H9 (cell line): ENCODE measurements around the gene AP1S3. TPM values are rescaled to one million over a fixed set of nuclear protein-coding genes. Genes with fewer than 3 reads are reported as not detected.

Experiments used
- DNase-seq: peaks from one replicate; pipeline ENCODE4 v3.0.0-alpha.2; 2017
- H2AFZ ChIP-seq: one replicate; pipeline ENCODE4 v1.6.1; 2013; ENCODE audit warnings: mild to moderate bottlenecking, low read length, control low read depth, moderate library complexity
- H2AK5ac ChIP-seq: 2 replicates; pipeline ENCODE4 v1.6.1; 2013; ENCODE audit warnings: low read length, control low read depth, mixed read lengths; ENCODE audit not compliant: insufficient read length
- H2BK120ac ChIP-seq: one replicate; pipeline ENCODE4 v1.6.1; 2013; ENCODE audit warnings: low read depth, mild to moderate bottlenecking, low read length, control low read depth, inconsistent platforms; ENCODE audit not compliant: poor library complexity, severe bottlenecking
- H2BK12ac ChIP-seq: 2 replicates; pipeline ENCODE4 v1.6.1; 2013; ENCODE audit warnings: low read length, control low read depth, mixed read lengths, low read depth; ENCODE audit not compliant: insufficient read length
- H2BK15ac ChIP-seq: 2 replicates; pipeline ENCODE4 v1.6.1; 2013; ENCODE audit warnings: low read depth, low read length, control low read depth
- H2BK20ac ChIP-seq: one replicate; pipeline ENCODE4 v1.6.1; 2013; ENCODE audit warnings: low read depth, mild to moderate bottlenecking, low read length, control low read depth, inconsistent platforms; ENCODE audit not compliant: poor library complexity, severe bottlenecking
- H2BK5ac ChIP-seq: 2 replicates; pipeline ENCODE4 v1.6.1; 2013; ENCODE audit warnings: low read length, control low read depth, mixed read lengths; ENCODE audit not compliant: insufficient read length
- H3K14ac ChIP-seq: 2 replicates; pipeline ENCODE4 v1.6.1; 2013; ENCODE audit warnings: low read length, control low read depth; ENCODE audit not compliant: insufficient read depth
- H3K18ac ChIP-seq: 2 replicates; pipeline ENCODE4 v1.6.1; 2013; ENCODE audit warnings: low read depth, mild to moderate bottlenecking, mixed read lengths, low read length, control low read depth; ENCODE audit not compliant: insufficient read length
- H3K23ac ChIP-seq: 2 replicates; pipeline ENCODE4 v1.6.1; 2013; ENCODE audit warnings: low read length, control low read depth, mixed read lengths, low read depth; ENCODE audit not compliant: insufficient read length
- H3K23me2 ChIP-seq: 2 replicates; pipeline ENCODE4 v1.6.1; 2013; ENCODE audit warnings: low read depth, mild to moderate bottlenecking, mixed read lengths, low read length, control low read depth; ENCODE audit not compliant: insufficient read length, poor library complexity, severe bottlenecking
- H3K27ac ChIP-seq: 2 replicates; pipeline ENCODE4 v1.5.1; 2013; ENCODE audit warnings: low read length, control low read depth, mixed read lengths, low read depth; ENCODE audit not compliant: insufficient read length
- H3K27me3 ChIP-seq: 2 replicates; pipeline ENCODE4 v1.6.1; 2013; ENCODE audit warnings: low read length, control low read depth, inconsistent platforms; ENCODE audit not compliant: insufficient read depth
- H3K4ac ChIP-seq: 2 replicates; pipeline ENCODE4 v1.6.1; 2013; ENCODE audit warnings: low read depth, mild to moderate bottlenecking, control low read depth, inconsistent platforms, low read length, moderate library complexity
- H3K4me1 ChIP-seq: 2 replicates; pipeline ENCODE4 v1.6.1; 2013; ENCODE audit warnings: low read length, control low read depth, inconsistent platforms; ENCODE audit not compliant: insufficient read depth
- H3K4me2 ChIP-seq: 2 replicates; pipeline ENCODE4 v1.6.1; 2013; ENCODE audit warnings: low read length, control low read depth, mixed read lengths; ENCODE audit not compliant: insufficient read length, insufficient read depth
- H3K56ac ChIP-seq: 2 replicates; pipeline ENCODE4 v1.6.1; 2013; ENCODE audit warnings: low read depth, mild to moderate bottlenecking, mixed read lengths, low read length, control low read depth; ENCODE audit not compliant: insufficient read length
- H3K79me1 ChIP-seq: 2 replicates; pipeline ENCODE4 v1.6.1; 2013; ENCODE audit warnings: low read depth, mild to moderate bottlenecking, moderate library complexity, low read length, control low read depth, inconsistent platforms; ENCODE audit not compliant: insufficient read depth, poor library complexity, severe bottlenecking
- H3K79me2 ChIP-seq: 2 replicates; pipeline ENCODE4 v1.6.1; 2013; ENCODE audit warnings: low read length, control low read depth, inconsistent platforms; ENCODE audit not compliant: insufficient read depth
- H3K9ac ChIP-seq: 2 replicates; pipeline ENCODE4 v1.6.1; 2013; ENCODE audit warnings: low read length, control low read depth, mixed read lengths; ENCODE audit not compliant: insufficient read length; ENCODE audit errors: extremely low read depth
- H3K9me3 ChIP-seq: one replicate; pipeline ENCODE4 v1.6.1; 2013; ENCODE audit warnings: low read depth, low read length, inconsistent platforms; ENCODE audit not compliant: control insufficient read depth
- H3T11ph ChIP-seq: one replicate; pipeline ENCODE4 v1.6.1; 2013; ENCODE audit warnings: mild to moderate bottlenecking, low read length, control low read depth, inconsistent platforms
- H4K20me1 ChIP-seq: one replicate; pipeline ENCODE4 v1.6.1; 2013; ENCODE audit not compliant: control insufficient read depth, insufficient read length, insufficient read depth
- H4K5ac ChIP-seq: 2 replicates; pipeline ENCODE4 v1.6.1; 2013; ENCODE audit warnings: low read depth, mild to moderate bottlenecking, mixed read lengths, low read length, control low read depth; ENCODE audit not compliant: insufficient read length
- H4K8ac ChIP-seq: replicated peaks from 2 replicates; pipeline ENCODE4 v1.6.1; 2013; ENCODE audit warnings: low read length, control low read depth, mixed read lengths, low read depth; ENCODE audit not compliant: insufficient read length
- H4K91ac ChIP-seq: 2 replicates; pipeline ENCODE4 v1.6.1; 2013; ENCODE audit warnings: low read depth, mild to moderate bottlenecking, moderate library complexity, mixed read lengths, low read length, control low read depth; ENCODE audit not compliant: insufficient read length
- H3K27ac Mint-ChIP-seq, 3 experiments: 2 replicates in 2 of 3; 3 replicates in 1 of 3; pipeline ENCODE4 v1.8.0; 2020 to 2021; ENCODE audit warnings: mixed read lengths in 3 of 3, mild to moderate bottlenecking in 1 of 3, moderate library complexity in 1 of 3
- H3K27me3 Mint-ChIP-seq: 2 replicates; pipeline ENCODE4 v1.8.0; 2021; ENCODE audit warnings: low read depth, mild to moderate bottlenecking, moderate library complexity, mixed read lengths
- H3K36me3 Mint-ChIP-seq, 3 experiments: 2 replicates in 2 of 3; 3 replicates in 1 of 3; pipeline ENCODE4 v1.8.0; 2020 to 2021; ENCODE audit warnings: low read depth in 3 of 3, mixed read lengths in 3 of 3; ENCODE audit not compliant: insufficient read depth in 1 of 3
- H3K4me1 Mint-ChIP-seq, 2 experiments: 2 replicates each; pipeline ENCODE4 v1.8.0; 2020; ENCODE audit warnings: mixed read lengths in 2 of 2
- H3K4me3 Mint-ChIP-seq, 2 experiments: 2 replicates in 1 of 2; 3 replicates in 1 of 2; pipeline ENCODE4 v1.8.0; 2020 to 2021; ENCODE audit warnings: mild to moderate bottlenecking in 2 of 2, mixed read lengths in 2 of 2, moderate library complexity in 1 of 2
- H3K9me3 Mint-ChIP-seq, 2 experiments: 2 replicates in 1 of 2; 3 replicates in 1 of 2; pipeline ENCODE4 v1.8.0; 2020; ENCODE audit warnings: mild to moderate bottlenecking in 2 of 2, mixed read lengths in 2 of 2, moderate library complexity in 1 of 2
- CTCF ChIP-seq: fragments of 200-600 bp; sonication (generic); conservative IDR thresholded peaks from 3 replicates; pipeline ENCODE4 v1.8.0; 2021; ENCODE audit warnings: antibody characterized with exemption, mild to moderate bottlenecking
- WGBS: extraction: QIAGEN DNeasy Blood & Tissue Kit; methylation state at CpG from one replicate; pipeline ENCODE4 v1.1.7; 2013; ENCODE audit warnings: missing lambda C conversion rate, low lambda C conversion rate, mixed read lengths; ENCODE audit not compliant: insufficient read length; ENCODE audit errors: extremely low coverage; 5-methylcytosine and 5-hydroxymethylcytosine counted together
- total RNA-seq: library from RNA; stranded (reverse); gene quantifications from 2 replicates; pipeline ENCODE4 v1.2.1, GENCODE V29; 2021

The AP1S3 gene
- total RNA-seq, 1 experiment from 2014 or later, result 8.7 TPM

GRCh38 chr2:223737207-223737606 lies 100.2 kb downstream of the AP1S3 start:
- Histone ChIP-seq H2BK120ac (no peak overlapping the region), H2BK20ac (no peak overlapping the region), H3K18ac (no peak overlapping the region), H3K23me2 (no peaks in the 10 kb centered on the region), H3K4me2 (no peak overlapping the region), H3K23ac (no peak overlapping the region), H4K5ac (no peak overlapping the region), H3K14ac (no peak overlapping the region), H3K4ac (no peak overlapping the region), H3K27me3 (no peaks in the 10 kb centered on the region), H3K79me1 (no peaks in the 10 kb centered on the region), H2BK12ac (no peak overlapping the region), H3K79me2 (no peaks in the 10 kb centered on the region), H4K20me1 (no peaks in the 10 kb centered on the region), H2BK15ac (no peak overlapping the region), H3K4me1 (no peaks in the 10 kb centered on the region), H2AFZ (no peak overlapping the region), H2BK5ac (no peak overlapping the region), H4K8ac (no peak overlapping the region), H3K9ac (no peak overlapping the region), H3K9me3 (no peaks in the 10 kb centered on the region), H3K27ac (no peak overlapping the region), H2AK5ac (no peak overlapping the region), H3K56ac (no peak overlapping the region), H3T11ph (no peak overlapping the region), H4K91ac (no peak overlapping the region)
- no peak overlapping the region for H3K27ac Mint-ChIP-seq
- no CpG with 5 or more reads among the region's 6 CpGs for WGBS
- no peaks in the 10 kb centered on the region for H3K27me3 Mint-ChIP-seq
- H3K36me3 Mint-ChIP-seq, result peaks cover 0 to 4% (median 0%) of the 10 kb centered on the region in 3 experiments; a peak in 1 of 7 replicates
- H3K4me1 Mint-ChIP-seq, result no peaks in the 10 kb centered on the region; a peak in 1 of 4 replicates
- DNase-seq, result no peak
- H3K4me3 Mint-ChIP-seq, result no peak overlapping the region
- TF ChIP-seq CTCF, result no peak
- H3K9me3 Mint-ChIP-seq, result no peaks in the 10 kb centered on the region
